Stimulated activated CD4-positive, alpha-beta T cell treated with anti-CD3 and anti-CD28 coated beads, Interleukin-2, amount 100 ng/mL, for 4 hours (primary cell): ENCODE measurements around the gene RIPK3.
"Not testable (repeated sequence)": the region's sequence is repeated elsewhere in the genome, so short reads cannot be mapped to it uniquely, and the experiment has no call there.

Experiments used
- DNase-seq: peaks from one replicate; pipeline ENCODE4 v3.0.0-alpha.2; 2020; ENCODE audit warnings: low read depth

The RIPK3 gene

DNA sequence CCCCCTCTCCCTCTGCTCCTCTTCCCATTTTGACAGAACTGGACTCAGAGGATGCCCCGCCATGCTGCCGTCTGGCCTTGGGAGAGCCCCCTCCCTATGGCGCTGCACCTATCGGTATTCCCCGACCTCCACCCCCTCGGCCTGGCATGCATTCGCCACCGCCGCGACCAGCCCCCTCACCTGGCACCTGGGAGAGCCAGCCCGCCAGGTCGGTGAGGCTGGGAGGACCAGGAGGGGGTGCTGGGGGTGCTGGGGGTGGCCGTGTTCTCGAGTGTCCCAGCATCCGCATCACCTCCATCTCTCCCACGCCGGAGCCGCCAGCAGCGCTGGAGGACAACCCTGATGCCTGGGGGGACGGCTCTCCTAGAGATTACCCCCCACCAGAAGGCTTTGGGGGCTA, 29.7 kb upstream of the RIPK3 start:
- DNase-seq, result no peak

DNA sequence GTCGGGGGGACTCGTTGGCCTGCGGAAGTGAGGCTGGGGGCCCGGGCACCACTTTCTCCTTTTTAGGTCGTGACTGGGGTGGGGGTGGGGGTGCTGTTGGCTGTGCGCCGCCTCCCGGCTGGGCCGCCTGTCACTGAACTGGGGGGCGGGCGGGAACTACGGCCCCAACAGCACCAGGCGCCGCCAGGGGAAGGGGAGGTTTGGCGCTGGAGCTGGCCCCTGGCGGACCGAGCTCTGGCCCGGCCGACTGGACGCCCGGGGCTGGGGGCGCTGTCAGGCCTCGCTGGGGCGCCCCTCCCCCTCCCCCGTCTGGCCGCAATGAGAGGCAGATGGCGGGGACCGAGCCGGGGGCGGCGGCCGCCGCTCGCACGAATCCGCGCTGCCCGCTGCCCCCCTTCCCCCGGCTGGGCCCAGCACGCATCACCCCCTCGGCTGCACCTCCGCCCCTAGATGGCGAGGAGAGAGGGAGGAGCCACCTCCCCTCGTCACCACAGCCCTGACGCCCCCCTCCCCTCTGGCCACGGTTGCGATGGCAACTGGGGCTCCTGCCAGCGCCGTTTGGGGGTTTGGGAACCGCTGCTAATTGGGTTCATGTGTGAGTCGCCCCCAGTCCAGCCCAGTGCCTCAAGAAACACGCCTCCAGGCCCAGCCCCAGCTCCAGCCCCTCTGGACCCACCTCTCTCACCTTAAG, 28.9 kb upstream of the RIPK3 start:
- no peak for DNase-seq

DNA sequence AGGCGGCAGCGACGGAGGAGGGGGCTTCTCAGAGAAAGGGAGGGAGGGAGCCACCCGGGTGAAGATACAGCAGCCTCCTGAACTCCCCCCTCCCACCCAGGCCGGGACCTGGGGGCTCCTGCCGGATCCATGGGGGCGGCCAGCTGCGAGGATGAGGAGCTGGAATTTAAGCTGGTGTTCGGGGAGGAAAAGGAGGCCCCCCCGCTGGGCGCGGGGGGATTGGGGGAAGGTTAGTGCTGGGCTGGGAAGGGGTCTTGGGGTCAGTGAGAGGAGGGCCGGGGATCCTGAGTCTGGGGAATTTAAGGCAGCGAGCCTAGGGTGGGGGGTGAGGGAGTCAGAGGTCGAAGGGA, 28.4 kb upstream of the RIPK3 start:
- DNase-seq, result no peak

DNA sequence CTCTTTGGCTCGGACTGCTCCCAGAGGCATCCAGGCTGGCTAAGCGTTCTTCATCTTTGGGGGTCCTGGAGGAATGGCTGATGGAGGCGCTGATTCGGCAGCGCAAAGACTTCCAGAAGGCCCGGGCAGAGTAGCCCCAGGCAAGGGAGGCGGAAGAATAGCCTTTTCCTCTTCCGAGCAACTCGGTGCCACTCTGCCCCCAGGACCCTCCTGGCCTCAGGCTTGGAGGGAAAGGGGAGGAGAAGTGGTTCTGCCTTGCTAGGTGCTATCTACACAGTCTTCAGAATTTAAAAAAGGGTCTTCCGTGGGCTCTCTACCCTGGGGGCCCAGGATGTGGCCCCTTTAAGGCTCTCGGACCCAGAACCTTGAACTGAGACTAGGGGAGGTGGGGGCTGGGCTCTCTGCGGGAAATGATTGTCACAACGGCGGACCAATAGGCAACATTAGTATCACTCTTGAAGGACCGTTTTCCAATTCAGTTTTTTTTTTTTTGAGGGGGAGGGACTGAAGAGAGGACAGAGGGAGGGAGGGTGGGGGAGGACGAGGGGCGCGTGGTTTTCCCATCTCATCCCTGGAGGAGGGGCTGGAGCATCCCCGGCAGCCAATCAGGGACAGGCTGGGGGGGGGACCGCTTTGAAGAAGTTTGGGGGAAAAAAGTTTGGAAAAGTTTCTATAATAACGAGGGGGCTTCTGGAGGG, 27.9 kb upstream of the RIPK3 start, which contains the start of gene NFATC4:
TSS of gene NFATC4 (plus strand) at position 671 of the 698 bp plus-strand sequence. CDS start 157 bp downstream, outside the sequence.
- no peak for DNase-seq

DNA sequence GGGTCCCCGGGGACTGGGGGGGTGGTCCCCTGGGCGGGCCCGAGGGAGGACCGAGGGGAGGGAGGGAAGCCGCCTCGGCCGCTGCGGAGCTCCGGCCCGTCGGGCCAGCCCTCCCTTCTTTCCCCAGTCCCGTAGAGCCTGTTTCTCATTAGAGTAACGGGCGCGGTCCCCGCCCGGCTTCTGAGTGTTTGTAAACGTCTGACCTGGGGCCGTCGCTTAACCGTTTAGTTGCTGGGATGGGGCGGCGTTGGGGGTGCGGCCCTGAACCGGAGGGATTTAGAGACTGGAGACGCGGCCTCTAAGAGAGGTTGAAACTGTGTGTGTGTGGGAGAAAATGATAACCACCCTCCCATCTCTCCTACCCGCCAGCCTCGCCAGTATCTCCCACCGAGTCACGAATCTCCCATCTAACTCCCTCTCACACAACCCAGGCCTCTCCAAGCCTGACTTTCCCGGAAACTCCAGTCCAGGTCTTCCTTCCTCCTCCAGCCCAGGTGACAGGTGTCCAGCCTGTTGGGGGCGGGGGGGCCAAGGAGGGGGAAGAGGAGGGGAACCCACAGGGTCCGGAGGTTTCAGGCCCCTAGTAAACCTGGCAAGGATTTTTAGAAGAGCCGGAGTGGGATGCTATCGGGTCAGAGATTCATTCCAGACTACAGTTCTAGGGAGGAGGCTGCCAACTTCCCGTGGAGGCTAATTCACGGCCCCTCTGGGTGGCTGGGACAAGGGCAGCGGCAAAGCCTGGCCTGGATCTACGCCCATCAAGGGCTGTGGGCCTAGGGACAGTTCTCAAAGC, 27.1 kb upstream of the RIPK3 start:
- no peak for DNase-seq

DNA sequence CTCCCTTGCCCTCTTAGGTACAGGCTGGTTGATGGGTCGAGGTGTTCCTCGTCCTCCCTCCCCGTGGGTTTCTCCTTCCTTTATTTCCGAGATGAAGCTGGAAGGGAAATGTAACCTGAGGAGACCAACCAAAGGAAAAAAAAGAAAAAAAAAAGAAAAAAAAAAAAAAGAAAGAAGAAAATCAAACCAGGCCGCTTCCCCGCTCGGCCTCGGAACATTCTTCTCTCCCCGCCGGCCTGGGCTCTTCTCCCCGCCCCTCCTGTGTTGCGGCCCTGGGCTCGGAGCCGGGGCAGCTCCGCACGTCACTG, 26.6 kb upstream of the RIPK3 start:
- no peak for DNase-seq

DNA sequence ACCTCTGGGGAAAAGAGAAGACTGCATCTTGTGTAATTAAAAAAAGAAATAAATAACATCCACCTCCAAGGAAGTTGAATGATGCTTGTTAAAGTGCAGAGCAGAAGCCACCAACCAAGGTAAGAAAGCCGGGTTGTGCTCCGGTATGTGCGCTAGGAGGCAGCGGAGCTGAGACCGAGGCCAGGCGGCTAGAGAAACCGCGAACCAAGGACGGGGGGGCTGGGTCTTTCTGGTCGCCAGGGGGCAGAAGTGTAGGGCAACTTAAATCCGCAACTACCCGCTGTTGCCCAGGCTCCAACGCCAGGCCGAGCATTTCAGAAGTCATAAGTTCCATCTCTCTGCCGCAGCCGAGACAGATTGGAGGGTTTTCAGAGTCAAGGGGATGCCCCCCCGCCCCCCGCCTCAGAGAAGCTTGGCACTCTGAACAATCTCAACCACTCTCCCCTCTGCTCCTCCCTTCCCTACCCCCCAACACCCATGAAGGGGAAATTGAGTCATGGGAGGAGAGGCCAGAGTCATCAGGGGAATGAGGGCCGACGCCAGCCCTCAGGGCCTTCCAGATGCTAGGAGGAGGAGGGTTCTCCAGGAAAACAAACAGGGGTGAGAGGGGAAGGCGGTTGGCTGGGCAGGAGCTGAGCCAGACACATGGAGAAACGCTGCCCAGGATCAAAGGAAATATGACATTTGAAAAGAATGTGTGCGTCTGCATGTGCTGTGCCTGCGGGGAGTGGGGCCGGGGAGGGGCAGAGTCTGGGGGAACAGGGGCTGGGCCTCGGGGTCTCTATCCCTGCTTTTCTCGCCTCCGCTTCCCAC, 26.0 kb upstream of the RIPK3 start:
- DNase-seq, result peak; percentile 50

DNA sequence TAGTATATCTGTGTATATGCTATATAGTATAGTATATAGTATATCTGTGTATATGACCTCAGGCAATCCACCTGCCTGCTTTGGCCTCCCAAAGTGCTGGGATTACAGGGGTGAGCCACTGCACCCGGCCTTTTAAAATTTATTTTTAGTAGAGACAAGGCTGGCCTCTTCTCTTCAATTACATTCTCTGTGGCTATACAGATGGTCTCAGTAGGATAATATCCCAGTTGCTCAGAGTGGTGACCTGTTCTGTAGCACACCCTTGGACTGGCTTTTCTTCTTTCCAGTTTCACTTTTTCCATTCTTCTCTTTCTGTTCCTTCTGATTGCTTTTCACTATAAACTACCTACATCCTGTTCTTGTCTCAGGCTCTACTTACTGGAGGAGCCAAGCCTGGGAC, 25.1 kb upstream of the RIPK3 start:
- no peak for DNase-seq

DNA sequence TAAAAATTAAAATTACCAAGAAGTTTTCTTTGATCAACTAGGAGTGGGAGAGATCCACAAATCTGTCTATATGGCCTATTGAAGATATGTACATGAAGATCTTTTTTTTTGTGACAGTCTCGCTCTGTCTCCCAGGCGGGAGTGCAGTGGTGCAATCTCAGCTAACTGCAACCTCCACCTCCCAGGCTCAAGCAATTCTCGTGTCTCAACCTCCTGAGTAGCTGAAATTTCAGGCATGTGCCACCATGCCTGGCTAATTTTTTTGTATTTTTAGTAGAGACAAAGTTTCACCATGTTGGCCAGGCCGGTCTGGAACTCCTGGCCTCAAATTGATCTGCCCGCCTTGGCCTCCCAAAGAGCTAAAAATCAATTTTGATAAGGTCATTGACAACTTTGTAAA, 23.6 kb upstream of the RIPK3 start:
- DNase-seq, result no peak

DNA sequence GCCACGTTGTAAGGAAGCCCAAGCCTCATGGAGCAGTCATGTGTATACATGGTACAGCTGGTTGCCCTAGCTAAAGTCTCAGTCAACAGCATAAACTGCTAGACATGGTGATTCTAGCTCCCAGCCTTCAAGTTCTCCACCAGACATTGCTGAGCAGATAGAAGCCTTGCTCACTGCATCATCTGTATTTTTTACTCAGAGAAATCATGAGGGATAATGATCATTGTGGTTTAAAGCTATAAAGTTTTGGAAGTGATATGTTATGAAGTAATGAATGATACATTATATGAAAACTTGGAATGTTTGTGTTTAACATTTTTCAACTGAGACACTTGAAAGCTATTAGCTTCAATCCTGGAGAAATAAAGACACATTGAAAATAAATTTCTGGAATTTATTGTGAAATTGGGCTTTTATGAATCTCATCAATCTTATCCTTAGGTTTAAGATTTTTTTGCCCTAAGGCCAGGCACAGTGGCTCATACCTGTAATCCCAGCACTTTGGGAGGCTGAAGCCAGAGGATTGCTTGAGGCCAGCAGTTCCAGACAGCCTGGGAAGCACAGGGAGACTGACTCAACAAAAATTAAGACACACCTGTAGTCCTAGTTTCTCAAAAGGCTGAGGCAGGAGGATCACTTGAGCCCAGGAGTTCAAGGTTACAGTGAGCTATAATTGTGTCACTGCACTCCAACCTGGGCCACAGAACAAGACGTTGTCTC, 22.6 kb upstream of the RIPK3 start:
- no peak for DNase-seq

DNA sequence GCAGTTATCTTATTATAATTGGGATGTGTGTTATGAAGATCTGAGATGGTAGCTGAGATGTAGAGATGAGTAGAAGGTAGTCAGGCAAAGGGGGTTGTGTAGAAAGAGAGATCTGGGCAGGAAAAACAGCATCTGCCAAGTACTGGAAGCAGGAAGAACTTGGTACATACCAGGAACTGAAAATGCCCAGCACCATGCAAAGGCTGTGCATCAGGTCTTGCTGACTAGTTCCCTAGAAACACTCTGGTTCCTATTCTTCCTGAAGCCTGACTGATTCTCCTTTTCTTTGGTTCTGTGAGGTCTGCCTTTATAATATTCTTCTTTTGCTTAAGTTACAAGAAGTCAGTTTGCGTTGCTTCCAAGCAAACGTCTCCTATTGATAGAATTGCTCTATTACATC, 21.5 kb upstream of the RIPK3 start:
- no peak for DNase-seq

DNA sequence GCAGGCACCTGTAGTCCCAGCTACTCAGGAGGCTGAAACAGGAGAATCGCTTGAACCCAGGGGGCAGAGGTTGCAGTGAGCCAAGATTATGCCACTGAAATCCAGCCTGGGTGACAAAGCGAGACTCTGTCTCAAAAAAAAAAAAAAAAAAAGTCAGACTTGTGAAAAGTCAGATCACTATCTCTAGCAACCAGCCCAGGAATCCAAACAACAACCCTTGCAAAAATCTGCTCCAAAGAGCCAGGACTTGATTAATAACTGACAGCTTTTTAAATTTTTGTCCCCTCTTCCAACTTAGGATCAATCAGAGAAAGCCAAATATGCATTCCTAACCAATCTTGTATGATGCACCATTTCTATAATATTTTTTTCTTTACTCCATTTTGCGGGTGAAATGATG, 20.5 kb upstream of the RIPK3 start:
- DNase-seq, result no peak

DNA sequence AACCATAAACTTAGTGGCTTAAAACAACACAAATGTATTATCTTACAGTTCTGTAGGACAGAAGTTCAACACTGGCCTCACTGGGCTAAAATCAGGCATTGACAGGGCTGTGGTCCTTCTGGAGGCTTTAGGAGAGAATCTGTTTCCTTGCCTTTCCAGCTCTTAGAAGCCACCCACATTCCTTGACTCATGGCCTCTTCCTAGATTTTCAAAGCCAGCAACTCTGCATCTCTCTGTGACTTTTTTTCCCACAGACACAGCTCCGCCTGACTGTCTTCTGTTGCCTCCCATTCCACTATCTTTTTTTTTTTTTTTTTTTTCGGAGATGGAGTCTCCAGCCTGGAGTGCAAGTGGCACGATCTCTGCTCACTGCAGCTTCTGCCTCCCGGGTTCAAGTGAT, 16.4 kb upstream of the RIPK3 start:
- no peak for DNase-seq

DNA sequence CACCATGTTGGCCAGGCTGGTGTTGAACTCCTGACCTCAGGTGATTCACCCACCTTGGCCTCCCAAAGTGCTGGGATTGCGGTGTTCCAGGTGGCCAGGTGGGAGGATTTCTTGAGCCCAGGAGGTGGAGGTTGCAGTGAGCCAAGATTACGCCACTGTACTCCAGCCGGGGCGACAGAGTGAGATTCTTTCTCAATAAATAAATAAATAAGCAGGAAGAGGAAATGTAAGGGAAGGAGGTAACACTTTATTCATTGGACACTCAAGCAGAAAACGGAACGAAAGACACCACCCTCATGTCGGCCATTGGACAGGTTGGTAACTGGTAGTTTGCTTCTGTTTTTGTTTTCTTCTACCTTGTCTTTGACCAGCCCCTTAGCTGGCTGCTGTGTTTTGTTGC, 15.2 kb upstream of the RIPK3 start:
- DNase-seq, result no peak

DNA sequence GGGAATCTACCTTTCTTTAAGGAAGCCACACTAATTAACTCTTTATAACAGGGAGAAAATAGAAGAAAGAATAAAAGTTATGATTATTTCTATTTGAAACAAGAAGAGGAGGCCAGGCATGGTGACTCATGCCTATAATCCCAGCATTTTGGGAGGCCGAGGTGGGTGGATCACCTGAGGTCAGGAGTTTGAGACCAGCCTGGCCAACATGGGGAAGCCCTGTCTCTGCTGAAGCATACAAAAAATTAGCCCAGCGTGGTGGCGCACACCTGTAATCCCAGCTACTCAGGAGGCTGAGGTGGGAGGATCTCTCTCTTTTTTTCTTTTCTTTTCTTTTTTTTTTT, 14.7 kb upstream of the RIPK3 start:
- not testable (repeated sequence) for DNase-seq

DNA sequence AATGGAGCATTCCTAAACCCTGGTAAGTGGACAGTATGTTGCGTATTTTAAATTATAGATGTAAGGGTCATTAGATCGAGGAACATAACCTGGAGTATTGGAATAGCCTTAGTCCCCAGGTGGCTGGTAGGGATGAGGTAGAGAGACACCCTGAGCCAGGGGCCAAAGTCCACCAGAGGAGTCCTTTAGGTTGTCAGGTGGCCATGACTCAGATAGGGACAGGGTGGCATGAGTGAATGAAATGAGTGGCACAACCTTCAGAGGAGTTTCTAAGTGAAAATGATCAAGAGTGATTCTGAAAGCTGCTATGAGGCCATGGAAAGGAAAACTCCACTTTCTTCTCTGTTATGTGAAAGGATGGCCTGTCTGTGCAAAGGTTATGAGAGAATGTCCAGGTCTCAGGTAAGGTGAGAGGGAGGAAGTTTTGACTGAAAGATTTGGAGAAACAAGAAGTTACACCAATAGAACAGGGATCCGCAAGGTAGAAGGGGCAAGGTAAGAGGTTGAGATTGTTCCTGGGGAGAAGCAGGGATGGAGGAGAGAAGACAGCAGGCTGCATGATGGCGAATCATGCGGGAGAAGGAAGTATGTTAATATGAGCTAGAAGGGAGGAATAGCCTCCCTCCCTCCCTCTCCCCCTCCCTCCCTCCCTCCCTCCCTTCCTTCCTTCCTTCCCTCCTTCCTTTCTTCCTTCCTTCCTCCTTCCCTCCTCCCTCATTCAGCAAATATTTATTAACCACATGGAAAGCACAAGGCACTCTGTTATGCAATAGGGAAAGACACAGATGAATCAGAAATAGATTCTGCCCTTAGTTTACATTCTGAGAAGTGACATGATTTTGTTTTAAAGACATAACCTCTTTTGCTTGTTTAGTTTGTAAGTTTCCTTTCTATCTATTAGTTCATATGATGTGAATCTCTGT, 14.0 kb upstream of the RIPK3 start:
- DNase-seq, result no peak

DNA sequence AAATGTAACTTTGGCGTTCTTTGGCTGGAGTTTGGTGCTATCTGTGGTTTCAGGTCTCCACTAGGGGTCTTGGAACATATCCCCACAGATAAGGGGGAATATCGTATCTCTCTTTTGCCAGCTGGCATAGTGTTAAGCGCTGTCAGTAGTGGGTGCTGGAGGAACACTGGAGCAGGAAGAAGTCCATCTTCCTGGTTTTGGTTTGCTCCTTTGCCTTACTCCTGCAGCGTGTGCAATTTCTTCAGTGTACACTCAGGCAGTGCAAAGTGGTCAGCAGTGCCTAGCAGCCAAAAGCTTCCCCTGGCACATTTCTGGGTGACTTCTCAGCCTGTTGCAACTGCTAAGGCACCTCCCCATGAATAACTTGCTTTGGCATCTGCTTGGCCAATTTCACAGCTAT, 11.7 kb upstream of the RIPK3 start:
- no peak for DNase-seq

DNA sequence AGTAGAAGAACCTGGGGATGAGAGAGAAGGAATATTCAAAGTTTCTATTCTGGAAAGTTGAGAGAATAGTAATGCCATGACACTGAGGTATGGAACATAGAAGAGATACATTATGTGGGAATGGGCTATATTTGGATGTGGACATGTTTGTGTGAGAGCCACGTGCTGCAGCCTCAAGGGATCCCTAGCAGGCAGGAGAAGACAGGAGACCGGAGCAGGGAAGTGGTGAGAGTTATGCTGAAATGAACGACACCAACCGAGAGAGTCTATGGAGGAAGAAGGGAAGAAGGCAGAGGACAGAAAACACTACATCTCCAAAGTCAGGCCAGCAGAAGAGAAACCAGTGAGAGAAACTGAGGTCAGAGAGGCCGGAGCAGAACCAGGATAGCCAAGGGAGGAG, 10.0 kb upstream of the RIPK3 start:
- DNase-seq, result no peak

DNA sequence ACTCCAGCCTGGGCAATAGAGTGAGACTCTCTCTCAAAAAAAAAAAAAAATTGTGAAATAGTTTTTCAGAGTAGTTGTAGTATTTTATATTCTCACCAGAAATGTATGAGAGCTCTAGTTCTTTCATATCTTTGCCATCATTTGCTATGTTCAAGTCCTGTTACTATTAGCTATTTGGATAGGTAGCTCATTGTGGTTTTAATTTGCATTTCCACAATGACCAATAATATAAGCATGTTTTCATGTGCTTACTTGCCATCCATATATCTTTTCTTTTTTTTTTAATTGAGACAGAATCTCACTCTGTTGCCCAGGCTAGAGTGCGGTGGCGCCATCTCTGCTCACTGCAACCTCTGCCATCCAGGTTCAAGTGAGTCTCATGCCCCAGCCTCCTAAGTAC, 8.4 kb upstream of the RIPK3 start:
- no peak for DNase-seq

DNA sequence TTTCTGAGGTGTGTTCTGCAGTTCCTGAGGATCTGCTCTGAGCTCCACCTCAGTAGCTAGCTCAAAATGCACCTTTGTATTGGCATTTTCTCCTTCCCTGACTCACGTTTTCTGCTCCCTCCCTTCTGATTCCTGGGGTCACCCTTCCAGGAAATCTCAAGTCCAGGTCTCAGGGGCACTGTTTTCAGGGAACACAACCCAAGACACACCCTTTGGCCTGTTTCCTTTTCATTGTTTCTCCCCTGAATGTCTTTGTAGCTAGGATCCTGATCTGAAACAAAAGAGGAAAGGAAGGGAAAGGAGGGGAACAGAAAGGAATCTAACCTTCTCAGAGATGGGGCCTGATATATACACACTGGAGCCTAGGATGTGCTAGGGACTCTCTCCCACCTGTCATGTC, 7.3 kb upstream of the RIPK3 start:
- DNase-seq, result no peak
